Adrenal gland (tissue), 12 donors: ENCODE results near the gene HOXD9. TPM values are rescaled to one million over a fixed set of nuclear protein-coding genes. Genes with fewer than 3 reads are reported as not detected.

Source experiments
- DNase-seq, 7 donors: peaks; one replicate each; pipeline ENCODE4 v3.0.0-alpha.2; 2019 to 2020
- H3K27ac ChIP-seq, 5 donors: fragments of 200-600 bp; sonication (generic) in 4 of 5; 1 replicate in 3 of 5; 2 replicates in 2 of 5; pipeline versions ENCODE4 v1.5.1 to v1.8.0; 2016 to 2020; ENCODE audit warnings: mild to moderate bottlenecking in 1 of 5
- H3K27me3 ChIP-seq: fragments of 200-600 bp; 2 replicates; pipeline ENCODE4 v1.8.0; 2021
- H3K36me3 ChIP-seq, 2 donors: fragments of 200-600 bp; replicated peaks in 1 of 2; 1 replicate in 1 of 2; 2 replicates in 1 of 2; pipeline versions ENCODE4 v1.5.1 to v1.8.0; 2018 to 2022
- H3K4me1 ChIP-seq, 2 donors: fragments of 200-600 bp; replicated peaks in 1 of 2; 1 replicate in 1 of 2; 2 replicates in 1 of 2; pipeline versions ENCODE4 v1.5.1 to v1.8.0; 2018 to 2021
- H3K4me3 ChIP-seq, 4 donors: fragments of 200-600 bp; sonication (generic) in 3 of 4; one replicate each; pipeline ENCODE4 v1.5.1; 2016 to 2018
- H3K9me3 ChIP-seq, 3 donors: fragments of 200-600 bp; sonication (generic) in 1 of 3; replicated peaks in 1 of 3; 1 replicate in 2 of 3; 2 replicates in 1 of 3; pipeline versions ENCODE4 v1.5.1 to v1.8.0; 2016 to 2021
- CTCF ChIP-seq, 6 experiments: fragments of 450-650 bp in 4 of 6; fragments of 200-600 bp in 2 of 6; sonication (generic) in 1 of 6; IDR thresholded peaks; 1 replicate in 5 of 6; 2 replicates in 1 of 6; pipeline versions ENCODE4 v1.5.1 to v1.8.0; 2016 to 2021; ENCODE audit warnings: antibody characterized with exemption in 6 of 6, mild to moderate bottlenecking in 2 of 6, moderate library complexity in 1 of 6
- POLR2A ChIP-seq, 2 donors: fragments of 450-650 bp; IDR thresholded peaks; one replicate each; pipeline ENCODE4 v1.6.1; 2017; ENCODE audit warnings: antibody characterized with exemption in 2 of 2, mild to moderate bottlenecking in 2 of 2, moderate library complexity in 1 of 2
- WGBS, 4 donors: extraction: QIAGEN DNeasy Blood & Tissue Kit in 2 of 4; methylation state at CpG; one replicate each; pipeline versions ENCODE4 v1.1.5 to v1.1.7; 2013 to 2017; 5-methylcytosine and 5-hydroxymethylcytosine counted together
- intact Hi-C, 2 donors: fragments of 100-400 bp; cut with DNase I; formaldehyde crosslinking; loops; one replicate each; pipeline versions ENCODE4 v1.14.1 to v1.15.0; 2022 to 2023
- polyA plus RNA-seq, 3 donors: library from polyadenylated mRNA; stranded (reverse); fragments of 200-250 nt in 2 of 3; fragments of 350-450 nt in 1 of 3; fragmentation: Illumina TruSeq in 1 of 3; extraction: RNeasy Lipid Tissue Mini Kit (QIAGEN cat#74804) in 1 of 3; gene quantifications; one replicate each; pipeline ENCODE4 v1.2.3, GENCODE V29; 2013 to 2014
- total RNA-seq, 9 donors: library from RNA; depleted of rRNA in 4 of 9; stranded (reverse); fragments of >200 nt in 4 of 9; fragments of 120-200 nt in 1 of 9; fragmentation: NEBNext Ultra II Directional in 1 of 9; extraction: Animal tissue kit (Norgen Biotek cat#: 25700) in 1 of 9; gene quantifications; one replicate each; pipeline versions ENCODE4 v1.1.0 to v1.2.4, GENCODE V29; 2013 to 2023
- donor health status: healthy with polysubstance abuse.
- donor health status: Bipolar disorder and iron deficiency.
- donor health status: DM: yes; HTN: yes; CAD: no.
- donor health status: DM: no; HTN: no; CAD: no.
- donor health status: DM: no; HTN: no; CAD: no.
- donor health status: DM: yes; HTN: yes; CAD: no.

Gene HOXD9
- total and polyA plus RNA-seq, 12 donors, result 2.4 to 35.6 (median 7.5) TPM

GRCh38 chr2:176084611-176085119, 37.9 kb upstream of the HOXD9 start:
- Histone ChIP-seq H3K36me3 (no peaks in the 10 kb centered on the region), H3K4me3 (no peak overlapping the region), H3K27me3 (peaks cover 96% of the 10 kb centered on the region), H3K9me3 (no peaks in the 10 kb centered on the region), H3K4me1 (peaks cover 4 to 11% of the 10 kb centered on the region in 2 donors), H3K27ac (no peak overlapping the region)
- DNase-seq, result no peak
- 6 to 10% (median 9%) methylated on average over 24 to 26 of the region's 26 CpGs for WGBS, 4 donors
- TF ChIP-seq CTCF (IDR thresholded peaks at IDR 0.05), result no peak
- TF ChIP-seq POLR2A (IDR thresholded peaks at IDR 0.05), result no peak
- intact Hi-C loops, result loop anchor here (5.0 to 10.0 kb wide), 2 partner anchors 397 to 400 kb away; no protein-coding TSS in a partner anchor

DNA sequence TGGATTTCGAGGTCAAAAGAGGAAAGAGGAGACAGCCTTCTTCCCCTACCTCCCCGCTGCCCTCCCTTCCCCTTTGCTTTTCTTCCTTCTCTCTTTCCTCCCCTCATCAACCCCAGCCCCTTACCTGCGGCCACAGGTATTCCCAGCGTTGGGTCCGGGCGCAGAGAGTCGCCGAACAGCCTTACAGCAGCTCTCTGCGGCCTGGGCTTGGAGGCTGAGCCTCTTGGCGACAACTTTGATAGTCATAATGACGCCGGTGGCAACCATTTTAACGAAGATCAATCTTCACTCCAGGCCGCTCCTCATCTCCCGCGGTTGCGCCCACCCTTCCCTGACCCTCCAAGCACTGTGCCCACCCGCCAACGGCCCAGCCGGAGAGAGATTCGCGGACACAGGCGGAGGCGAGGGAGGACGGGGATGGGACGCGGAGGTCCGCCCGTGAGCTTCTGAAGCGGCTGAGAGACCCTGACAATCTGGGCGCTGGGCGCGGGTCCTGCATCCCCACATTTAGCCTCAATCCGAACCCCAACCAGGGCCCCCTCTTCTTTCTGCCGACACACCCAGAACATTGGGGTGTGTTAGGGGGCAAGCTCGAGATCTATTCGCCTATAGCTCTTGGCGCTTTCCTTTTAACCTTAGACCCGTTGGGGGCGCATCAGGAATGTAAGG, 37.3 kb upstream of the HOXD9 start:
- peak in 1 of 7 donors; percentile 42 for DNase-seq
- Histone ChIP-seq H3K27ac (no peak overlapping the region), H3K27me3 (peaks cover 97% of the 10 kb centered on the region), H3K4me3 (no peak overlapping the region), H3K4me1 (peaks cover 4 to 8% of the 10 kb centered on the region in 2 donors), H3K36me3 (no peaks in the 10 kb centered on the region), H3K9me3 (no peaks in the 10 kb centered on the region)
- no peak for TF ChIP-seq POLR2A (IDR thresholded peaks at IDR 0.05)
- no peak for TF ChIP-seq CTCF (IDR thresholded peaks at IDR 0.05)
- 4 to 10% (median 9%) methylated on average over 17 to 40 of the region's 40 CpGs for WGBS, 4 donors
- intact Hi-C loops, result loop anchor here in 1 of 2 donors (10.0 kb wide), 1 partner anchor 400 kb away; no protein-coding TSS in a partner anchor

DNA sequence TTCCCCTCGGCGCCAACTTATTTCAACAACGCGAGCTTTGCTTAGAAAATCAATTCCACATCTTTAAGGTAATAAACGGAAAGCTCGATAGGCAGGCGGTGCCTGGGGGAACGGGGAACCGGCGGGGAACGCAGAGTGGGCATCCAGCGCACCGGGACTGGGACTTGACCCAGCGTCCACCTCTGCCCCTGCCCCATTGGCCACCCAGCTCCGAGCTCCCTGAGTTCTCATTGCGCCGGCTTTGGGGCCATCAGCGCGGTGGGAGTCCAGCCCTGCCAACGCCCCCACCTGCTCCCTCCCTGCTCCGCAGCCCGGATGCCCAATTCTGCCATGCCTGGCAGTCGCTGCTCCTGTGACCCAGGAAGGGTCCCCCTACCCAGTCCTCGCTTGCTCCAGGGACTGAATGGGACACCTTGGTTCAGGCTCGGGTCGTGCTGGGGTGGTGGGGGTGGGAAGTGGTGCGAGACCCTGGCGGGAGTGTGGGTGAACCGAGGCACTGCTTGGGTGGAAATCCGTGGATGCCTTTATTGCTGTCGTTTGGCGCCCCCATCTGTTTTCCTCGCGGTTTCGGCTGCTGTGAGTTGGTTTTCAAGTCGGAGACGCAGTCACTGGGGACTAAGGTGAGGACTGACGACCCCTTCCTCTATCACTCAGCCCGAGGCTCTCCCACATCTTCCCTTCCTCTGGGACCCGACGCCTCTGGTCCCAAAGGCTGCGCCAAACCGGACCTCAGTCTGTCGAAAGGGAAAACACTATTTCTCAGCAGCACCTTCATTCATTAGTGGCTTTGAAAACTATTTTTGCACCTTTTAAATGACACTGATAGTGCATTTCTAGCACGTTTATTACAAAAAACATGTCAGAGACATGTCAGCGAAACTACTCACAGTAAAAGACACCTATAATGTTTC, 36.4 kb upstream of the HOXD9 start:
- Histone ChIP-seq H3K4me1 (peaks cover 4 to 8% of the 10 kb centered on the region in 2 donors), H3K4me3 (no peak overlapping the region), H3K27me3 (peaks cover 96% of the 10 kb centered on the region), H3K36me3 (no peaks in the 10 kb centered on the region), H3K27ac (no peak overlapping the region), H3K9me3 (no peaks in the 10 kb centered on the region)
- 4 to 8% (median 4%) methylated on average over 30 to 46 of the region's 46 CpGs for WGBS, 4 donors
- peak in 3 of 7 donors; percentile 44 to 65 (median 44) for DNase-seq
- TF ChIP-seq POLR2A (IDR thresholded peaks at IDR 0.05) (no peak), CTCF (IDR thresholded peaks at IDR 0.05) (peak in 4 of 6 experiments; percentile 21 to 47 (median 36))
- intact Hi-C loops, result loop anchor here in 1 of 2 donors (10.0 kb wide), 1 partner anchor 401 kb away; no protein-coding TSS in a partner anchor
